Mesodermal cell (in vitro differentiated cells): Measurements from ENCODE around the gene MICAL3.
"Not testable (repeated sequence)": the region's sequence is repeated elsewhere in the genome, so short reads cannot be mapped to it uniquely, and the experiment has no call there.

Experiments used
- H3K27ac ChIP-seq: 2 replicates; pipeline ENCODE4 v1.7.0; 2013; ENCODE audit warnings: mild to moderate bottlenecking, low read depth, low read length, moderate library complexity; ENCODE audit not compliant: severe bottlenecking
- H3K36me3 ChIP-seq: 2 replicates; pipeline ENCODE4 v1.7.1; 2013; ENCODE audit warnings: mild to moderate bottlenecking, low read length, moderate library complexity; ENCODE audit not compliant: control insufficient read depth, insufficient read depth
- H3K4me1 ChIP-seq: one replicate; pipeline ENCODE4 v1.7.1; 2013; ENCODE audit warnings: mild to moderate bottlenecking, low read length; ENCODE audit not compliant: insufficient read depth, control insufficient read depth, poor library complexity, severe bottlenecking
- H3K4me3 ChIP-seq: 2 replicates; pipeline ENCODE4 v1.7.0; 2013; ENCODE audit warnings: low read length, control low read depth, mild to moderate bottlenecking; ENCODE audit not compliant: insufficient read depth, poor library complexity, severe bottlenecking; ENCODE audit errors: extremely low read depth
- H3K9me3 ChIP-seq: 2 replicates; pipeline ENCODE4 v1.7.1; 2013; ENCODE audit warnings: mild to moderate bottlenecking, low read length, moderate library complexity; ENCODE audit not compliant: control insufficient read depth
- WGBS, 2 experiments: methylation state at CpG; one replicate each; pipeline ENCODE4 v1.1.5; 2013; ENCODE audit warnings: missing lambda C conversion rate in 2 of 2; ENCODE audit not compliant: insufficient coverage in 2 of 2; 5-methylcytosine and 5-hydroxymethylcytosine counted together

MICAL3 gene

GRCh38 chr22:18031695-18032454, 7.5 kb upstream of the MICAL3 start:
- WGBS, 2 experiments, result 88 to 94% methylated on average over 6 to 8 of the region's 10 CpGs
- H3K27ac ChIP-seq, result peak overlapping the region; percentile 50
- peaks cover 27% of the 10 kb centered on the region for H3K4me1 ChIP-seq
- H3K36me3 ChIP-seq, result no peaks in the 10 kb centered on the region
- no peak overlapping the region for H3K4me3 ChIP-seq
- no peaks in the 10 kb centered on the region for H3K9me3 ChIP-seq

GRCh38 chr22:18029686-18030267, 5.4 kb upstream of the MICAL3 start:
- no peaks in the 10 kb centered on the region for H3K36me3 ChIP-seq
- H3K4me1 ChIP-seq, result peaks cover 27% of the 10 kb centered on the region
- no peak overlapping the region for H3K4me3 ChIP-seq
- H3K9me3 ChIP-seq, result no peaks in the 10 kb centered on the region
- H3K27ac ChIP-seq, result no peak overlapping the region
- 61 to 86% methylated on average over 1 to 2 of the region's 2 CpGs for WGBS, 2 experiments

GRCh38 chr22:18028817-18029527, 4.6 kb upstream of the MICAL3 start:
- no peaks in the 10 kb centered on the region for H3K9me3 ChIP-seq

GRCh38 chr22:18025898-18026297, 1.5 kb upstream of the MICAL3 start:
- not testable (repeated sequence) for H3K4me1 ChIP-seq, H3K4me3 ChIP-seq, H3K36me3 ChIP-seq, H3K9me3 ChIP-seq, H3K27ac ChIP-seq
- WGBS, 2 experiments, result 75 to 91% methylated on average over 1 of the region's 4 CpGs

More at GRCh38 chr22:18028817-18029527, 4.6 kb upstream of the MICAL3 start:
- peaks cover 27% of the 10 kb centered on the region for H3K4me1 ChIP-seq
- 45 to 65% methylated on average over 3 of the region's 3 CpGs for WGBS, 2 experiments
- H3K4me3 ChIP-seq, result no peak overlapping the region
- H3K36me3 ChIP-seq, result no peaks in the 10 kb centered on the region
- no peak overlapping the region for H3K27ac ChIP-seq

- Histone ChIP-seq H3K4me1 (no peaks in the 10 kb centered on the region), H3K27ac (no peak overlapping the region), H3K36me3 (no peaks in the 10 kb centered on the region), H3K4me3 (no peak overlapping the region), H3K9me3 (no peaks in the 10 kb centered on the region)
- WGBS, 2 experiments, result 65 to 74% methylated on average over 15 to 16 of the region's 21 CpGs
Measured at GRCh38 chr22:18024956-18025720, 777 bp upstream of the MICAL3 start.

GRCh38 chr22:18023509-18024275, 669 bp downstream of the MICAL3 start:
- 1 to 2% methylated on average over 32 to 40 of the region's 47 CpGs for WGBS, 2 experiments
- Histone ChIP-seq H3K36me3 (no peaks in the 10 kb centered on the region), H3K27ac (no peak overlapping the region), H3K4me3 (peak overlapping the region; percentile 44), H3K9me3 (no peaks in the 10 kb centered on the region), H3K4me1 (no peaks in the 10 kb centered on the region)

GRCh38 chr22:18022876-18023275, 1.5 kb downstream of the MICAL3 start:
- Histone ChIP-seq H3K36me3 (no peaks in the 10 kb centered on the region), H3K4me1 (no peaks in the 10 kb centered on the region), H3K27ac (no peak overlapping the region), H3K4me3 (no peak overlapping the region), H3K9me3 (no peaks in the 10 kb centered on the region)
- 73 to 80% methylated on average over 2 to 3 of the region's 3 CpGs for WGBS, 2 experiments

- WGBS, 2 experiments, result 91 to 97% methylated on average over 1 to 2 of the region's 2 CpGs
Measured at GRCh38 chr22:18021431-18021830, 2.9 kb downstream of the MICAL3 start.

GRCh38 chr22:18020743-18021142, 3.6 kb downstream of the MICAL3 start:
- WGBS, 2 experiments, result 100% methylated on average over 2 of the region's 2 CpGs; no CpG with 5 or more reads in 1 of the 2 experiments
- not testable (repeated sequence) for H3K4me1 ChIP-seq, H3K36me3 ChIP-seq, H3K27ac ChIP-seq, H3K4me3 ChIP-seq, H3K9me3 ChIP-seq

More at GRCh38 chr22:18021431-18021830, 2.9 kb downstream of the MICAL3 start:
- H3K36me3 ChIP-seq, result no peaks in the 10 kb centered on the region
- H3K27ac ChIP-seq, result no peak overlapping the region
- no peak overlapping the region for H3K4me3 ChIP-seq
- no peaks in the 10 kb centered on the region for H3K9me3 ChIP-seq
- no peaks in the 10 kb centered on the region for H3K4me1 ChIP-seq

GRCh38 chr22:18013947-18014346, 10.4 kb downstream of the MICAL3 start:
- WGBS, 2 experiments, result 60 to 72% methylated on average over 1 to 3 of the region's 5 CpGs
- no peak overlapping the region for H3K4me3 ChIP-seq
- no peaks in the 10 kb centered on the region for H3K36me3 ChIP-seq
- no peak overlapping the region for H3K27ac ChIP-seq
- peaks cover 4% of the 10 kb centered on the region for H3K4me1 ChIP-seq
- no peaks in the 10 kb centered on the region for H3K9me3 ChIP-seq
